HG02884 (cell line): ENCODE results near the gene CTNNA3.
"Not testable (repeated sequence)": the region's sequence is repeated elsewhere in the genome, so short reads cannot be mapped to it uniquely, and the experiment has no call there.

Source experiments
- ATAC-seq: cut with Tn5 transposase; IDR thresholded peaks from one replicate; pipeline ENCODE4 v1.9.1; 2021; ENCODE audit warnings: mild to moderate bottlenecking, moderate library complexity; ENCODE audit not compliant: unreplicated experiment

The CTNNA3 gene

GRCh38 chr10:67257427-67258144 is 438.4 kb downstream of the CTNNA3 start:
- no peak for ATAC-seq

GRCh38 chr10:67257018-67257417 is 439.0 kb downstream of the CTNNA3 start:
- ATAC-seq: no peak

GRCh38 chr10:67250686-67251085 is 445.3 kb downstream of the CTNNA3 start:
- no peak for ATAC-seq

- no peak for ATAC-seq
Measured at GRCh38 chr10:67246066-67246555, 449.9 kb downstream of the CTNNA3 start.

- ATAC-seq: no peak
Measured at GRCh38 chr10:67242528-67242927, 453.5 kb downstream of the CTNNA3 start.

- no peak for ATAC-seq
Measured at GRCh38 chr10:67241451-67241850, 454.5 kb downstream of the CTNNA3 start.

- no peak for ATAC-seq
Measured at GRCh38 chr10:67239864-67240497, 456.0 kb downstream of the CTNNA3 start.

- ATAC-seq: not testable (repeated sequence)
Measured at GRCh38 chr10:67230680-67231500, 465.1 kb downstream of the CTNNA3 start.

GRCh38 chr10:67225226-67225625 is 470.8 kb downstream of the CTNNA3 start:
- no peak for ATAC-seq

GRCh38 chr10:67224553-67224952 is 471.4 kb downstream of the CTNNA3 start:
- ATAC-seq: no peak

- no peak for ATAC-seq
Measured at GRCh38 chr10:67222934-67223333, 473.1 kb downstream of the CTNNA3 start.

- ATAC-seq: no peak
Measured at GRCh38 chr10:67221939-67222494, 474.0 kb downstream of the CTNNA3 start.

- no peak for ATAC-seq
Measured at GRCh38 chr10:67211680-67212079, 484.3 kb downstream of the CTNNA3 start.

- ATAC-seq: not testable (repeated sequence)
Measured at GRCh38 chr10:67207923-67208322, 488.1 kb downstream of the CTNNA3 start.

- no peak for ATAC-seq
Measured at GRCh38 chr10:67200913-67201564, 495.0 kb downstream of the CTNNA3 start.

- no peak for ATAC-seq
Measured at GRCh38 chr10:67175354-67175753, 520.6 kb downstream of the CTNNA3 start.

- ATAC-seq: no peak
Measured at GRCh38 chr10:67173787-67174186, 522.2 kb downstream of the CTNNA3 start.

GRCh38 chr10:67171970-67172369 is 524.0 kb downstream of the CTNNA3 start:
- ATAC-seq: no peak

GRCh38 chr10:67156239-67156638 is 539.8 kb downstream of the CTNNA3 start:
- no peak for ATAC-seq

- ATAC-seq: no peak
Measured at GRCh38 chr10:67151471-67151870, 544.5 kb downstream of the CTNNA3 start.

GRCh38 chr10:67144530-67144929 is 551.5 kb downstream of the CTNNA3 start:
- no peak for ATAC-seq
